Liver (tissue), 3 donors: ENCODE data around the gene DNAH17.

ENCODE experiments used
- CTCF ChIP-seq: fragments of 150-350 bp; IDR thresholded peaks from 2 replicates; pipeline ENCODE4 v1.5.1; 2017; ENCODE audit warnings: improper control_type of control experiment, low read depth, low read length; ENCODE audit not compliant: missing input control
- EGR1 ChIP-seq, 2 donors: IDR thresholded peaks; 2 replicates each; pipeline ENCODE4 v1.6.1; 2016 to 2018; ENCODE audit warnings: antibody characterized with exemption in 2 of 2, low read depth in 2 of 2
- FOXA2 ChIP-seq: IDR thresholded peaks from 2 replicates; pipeline ENCODE4 v1.6.1; 2016; ENCODE audit warnings: antibody characterized with exemption
- HNF4G ChIP-seq: IDR thresholded peaks from 2 replicates; pipeline ENCODE4 v1.6.1; 2016; ENCODE audit warnings: antibody characterized with exemption
- RAD21 ChIP-seq, 2 donors: IDR thresholded peaks; 2 replicates each; pipeline ENCODE4 v1.6.1; 2016; ENCODE audit warnings: antibody characterized with exemption in 2 of 2, mild to moderate bottlenecking in 2 of 2
- REST ChIP-seq: IDR thresholded peaks from 2 replicates; pipeline ENCODE4 v1.6.1; 2016; ENCODE audit warnings: antibody characterized with exemption, mild to moderate bottlenecking
- donor health status: healthy.
- donor health status: healthy.

- TF ChIP-seq EGR1 (IDR thresholded peaks at IDR 0.05; ENCODE audit: low read depth in 2 of 2) (no peak), CTCF (no peak), FOXA2 (no peak), RAD21 (IDR thresholded peaks at IDR 0.05) (no peak), REST (no peak), HNF4G (no peak)
Observed at GRCh38 chr17:78484271-78485246, 92.6 kb downstream of the DNAH17 start.
